HCT116 (cell line): Measurements from ENCODE around the gene ITLN1.

Experiments
- ATF3 ChIP-seq: IDR thresholded peaks from 2 replicates; pipeline ENCODE4 v1.6.1; 2012
- CTCF ChIP-seq, 3 experiments: fragments of 200-600 bp in 1 of 3; sonication (generic) in 1 of 3; IDR thresholded peaks in 2 of 3; conservative IDR thresholded peaks in 1 of 3; 2 replicates each; pipeline ENCODE4 v1.5.1; 2012 to 2017; ENCODE audit warnings: low read depth in 2 of 3, low read length in 2 of 3, antibody characterized with exemption in 1 of 3, borderline replicate concordance in 1 of 3, control low read depth in 1 of 3, mild to moderate bottlenecking in 1 of 3, mixed read lengths in 1 of 3, mixed run types in 1 of 3, moderate library complexity in 1 of 3; ENCODE audit not compliant: insufficient read depth in 1 of 3
- EGR1 ChIP-seq: IDR thresholded peaks from 2 replicates; pipeline ENCODE4 v1.6.1; 2012; ENCODE audit warnings: low read depth
- EZH2 ChIP-seq: fragments of 200-600 bp; sonication (generic); IDR thresholded peaks from 2 replicates; pipeline ENCODE4 v1.6.1; 2017; ENCODE audit warnings: antibody characterized with exemption, mixed run types
- MAX ChIP-seq: IDR thresholded peaks from 2 replicates; pipeline ENCODE4 v1.6.1; 2012
- POLR2A ChIP-seq: IDR thresholded peaks from 2 replicates; pipeline ENCODE4 v1.7.0; 2011; ENCODE audit warnings: borderline replicate concordance; ENCODE audit not compliant: insufficient read depth, insufficient read length; ENCODE audit errors: extremely low read depth
- POLR2AphosphoS5 ChIP-seq: IDR thresholded peaks from 2 replicates; pipeline ENCODE4 v1.6.1; 2011; ENCODE audit warnings: mild to moderate bottlenecking, low read depth, low read length, moderate library complexity
- RAD21 ChIP-seq: IDR thresholded peaks from 2 replicates; pipeline ENCODE4 v1.6.1; 2012; ENCODE audit warnings: low read depth, mild to moderate bottlenecking
- TCF7L2 ChIP-seq: IDR thresholded peaks from 2 replicates; pipeline ENCODE4 v1.7.0; 2011; ENCODE audit warnings: borderline replicate concordance, inconsistent platforms; ENCODE audit not compliant: insufficient read depth, insufficient read length; ENCODE audit errors: extremely low read depth

GRCh38 chr1:160874935-160875334, 10.0 kb downstream of the ITLN1 start:
- TF ChIP-seq CTCF (IDR thresholded peaks at IDR 0.05 in 2 of 3, conservative IDR thresholded peaks at IDR 0.05 in 1 of 3; ENCODE audit: borderline replicate concordance in 1 of 3, insufficient read depth in 1 of 3, low read depth in 2 of 3, low read length in 2 of 3) (no peak), ATF3 (no peak), POLR2AphosphoS5 (no peak), RAD21 (no peak), POLR2A (no peak), EGR1 (no peak), TCF7L2 (no peak), MAX (no peak), EZH2 (no peak)
